ENCODE measurements around the gene ARHGEF1. TPM values are rescaled to one million over a fixed set of nuclear protein-coding genes. Genes with fewer than 3 reads are reported as not detected.

The ARHGEF1 gene
- total and polyA plus RNA-seq, 2 donors (not counting 1 experiment from before 2014, with no cell fraction given), result 646 to 886 TPM

Small RNAs within 50 kb of the gene (small RNA-seq; reads per million reads assigned to genes)
- not detected for gene MIR6797 (ENCODE audit: insufficient read length, low read depth, low replicate concordance)

Other genes starting within 250 kb of the ARHGEF1 start
- gene CEACAM7, start 194.9 kb upstream of the ARHGEF1 start, total RNA-seq, result not detected in 2 replicates
- gene CEACAM7, start 194.9 kb upstream of the ARHGEF1 start, polyA plus RNA-seq, result not detected in 2 replicates
- gene CEACAM5, start 174.6 kb upstream of the ARHGEF1 start, total RNA-seq, result not detected in 2 replicates
- gene CEACAM5, start 174.6 kb upstream of the ARHGEF1 start, polyA plus RNA-seq, result not detected in 2 replicates
- gene CEACAM6, start 127.7 kb upstream of the ARHGEF1 start, total RNA-seq, result not detected in 2 replicates
- gene CEACAM6, start 127.7 kb upstream of the ARHGEF1 start, polyA plus RNA-seq, result not detected in 2 replicates
- gene CEACAM3, start 86.6 kb upstream of the ARHGEF1 start, total RNA-seq, result not detected in 2 replicates
- 0.14 TPM in 1 of 2 replicates, not detected in the other for gene CEACAM3, start 86.6 kb upstream of the ARHGEF1 start, polyA plus RNA-seq
- gene LYPD4, start 38.5 kb upstream of the ARHGEF1 start, total RNA-seq, result not detected in 2 replicates
- not detected in 2 replicates for gene LYPD4, start 38.5 kb upstream of the ARHGEF1 start, polyA plus RNA-seq
- gene DMRTC2, start 38.1 kb upstream of the ARHGEF1 start, total RNA-seq, result not detected in 2 replicates
- not detected in 2 replicates for gene DMRTC2, start 38.1 kb upstream of the ARHGEF1 start, polyA plus RNA-seq
- gene RPS19, start 22.9 kb upstream of the ARHGEF1 start, total RNA-seq, result 3,294 and 3,322 TPM in 2 replicates
- 6,261 and 9,144 TPM in 2 replicates for gene RPS19, start 22.9 kb upstream of the ARHGEF1 start, polyA plus RNA-seq
- 1,230 and 1,280 TPM in 2 replicates for gene CD79A, start 5.9 kb upstream of the ARHGEF1 start, total RNA-seq
- 1,116 and 1,471 TPM in 2 replicates for gene CD79A, start 5.9 kb upstream of the ARHGEF1 start, polyA plus RNA-seq
- gene ERFL, start 45.3 kb downstream of the ARHGEF1 start, total RNA-seq, result 2.3 and 2.4 TPM in 2 replicates
- 5.1 and 5.5 TPM in 2 replicates for gene ERFL, start 45.3 kb downstream of the ARHGEF1 start, polyA plus RNA-seq
- 139 and 146 TPM in 2 replicates for gene RABAC1, start 76.1 kb downstream of the ARHGEF1 start, total RNA-seq
- 190 and 206 TPM in 2 replicates for gene RABAC1, start 76.1 kb downstream of the ARHGEF1 start, polyA plus RNA-seq
- gene ATP1A3, start 111.0 kb downstream of the ARHGEF1 start, total RNA-seq, result 3.4 and 3.8 TPM in 2 replicates
- gene ATP1A3, start 111.0 kb downstream of the ARHGEF1 start, polyA plus RNA-seq, result 0.62 and 1.2 TPM in 2 replicates
- gene GRIK5, start 187.0 kb downstream of the ARHGEF1 start, total RNA-seq, result 0.27 TPM in 1 of 2 replicates, not detected in the other
- 0.09 and 0.33 TPM in 2 replicates for gene GRIK5, start 187.0 kb downstream of the ARHGEF1 start, polyA plus RNA-seq
- 27.4 and 28.4 TPM in 2 replicates for gene ZNF574, start 193.0 kb downstream of the ARHGEF1 start, total RNA-seq
- 21.0 and 29.1 TPM in 2 replicates for gene ZNF574, start 193.0 kb downstream of the ARHGEF1 start, polyA plus RNA-seq
- gene POU2F2, start 249.3 kb downstream of the ARHGEF1 start, total RNA-seq, result 145 and 152 TPM in 2 replicates
- 125 and 170 TPM in 2 replicates for gene POU2F2, start 249.3 kb downstream of the ARHGEF1 start, polyA plus RNA-seq